Transverse colon (tissue), 4 donors: ENCODE measurements around the gene RUNDC3A. TPM values are rescaled to one million over a fixed set of nuclear protein-coding genes. Genes with fewer than 3 reads are reported as not detected.
A peak's percentile ranks its signal among the peaks of the same experiment; 100 is the strongest.
"Not testable (repeated sequence)": the region's sequence is repeated elsewhere in the genome, so short reads cannot be mapped to it uniquely, and the experiment has no call there.

Experiments
- DNase-seq: peaks from one replicate; pipeline ENCODE4 v3.0.0-alpha.2; 2019
- H3K27ac ChIP-seq, 4 donors: fragments of 200-600 bp; sonication (generic); 2 replicates each; pipeline ENCODE4 v1.5.1; 2016 to 2018; ENCODE audit warnings: inconsistent platforms in 4 of 4
- H3K27me3 ChIP-seq: fragments of 200-600 bp; sonication (generic); 2 replicates; pipeline ENCODE4 v1.5.1; 2017; ENCODE audit warnings: inconsistent platforms
- H3K36me3 ChIP-seq, 4 donors: fragments of 200-600 bp; sonication (generic); 2 replicates each; pipeline ENCODE4 v1.5.1; 2017 to 2019; ENCODE audit warnings: inconsistent platforms in 4 of 4
- H3K4me1 ChIP-seq, 4 donors: fragments of 200-600 bp; sonication (generic); 2 replicates each; pipeline ENCODE4 v1.5.1; 2017 to 2020; ENCODE audit warnings: inconsistent platforms in 4 of 4
- H3K4me3 ChIP-seq, 4 donors: fragments of 200-600 bp; sonication (generic); 1 replicate in 1 of 4; 2 replicates in 3 of 4; pipeline versions ENCODE4 v1.5.1 to v1.6.1; 2017 to 2019; ENCODE audit warnings: inconsistent platforms in 4 of 4
- H3K9me3 ChIP-seq, 2 donors: fragments of 200-600 bp; sonication (generic); 2 replicates each; pipeline ENCODE4 v1.5.1; 2017 to 2019; ENCODE audit warnings: inconsistent platforms in 2 of 2
- CTCF ChIP-seq, 5 experiments: fragments of 200-600 bp in 3 of 5; fragments of 450-650 bp in 2 of 5; sonication (generic) in 3 of 5; IDR thresholded peaks; 1 replicate in 2 of 5; 2 replicates in 3 of 5; pipeline ENCODE4 v1.5.1; 2016 to 2017; ENCODE audit warnings: antibody characterized with exemption in 5 of 5, inconsistent platforms in 3 of 5, mild to moderate bottlenecking in 2 of 5, moderate library complexity in 1 of 5
- EP300 ChIP-seq: sonication (generic); formaldehyde crosslinking; IDR thresholded peaks from one replicate; pipeline ENCODE4 v1.6.1; 2017; ENCODE audit warnings: antibody characterized with exemption, low read depth
- POLR2A ChIP-seq: fragments of 450-650 bp; IDR thresholded peaks from one replicate; pipeline ENCODE4 v1.6.1; 2016; ENCODE audit warnings: antibody characterized with exemption, mild to moderate bottlenecking, moderate library complexity
- POLR2AphosphoS5 ChIP-seq, 3 donors: sonication (generic); formaldehyde crosslinking; IDR thresholded peaks; one replicate each; pipeline ENCODE4 v1.6.1; 2016; ENCODE audit warnings: antibody characterized with exemption in 3 of 3
- WGBS, 2 donors: methylation state at CpG; one replicate each; pipeline ENCODE4 v1.1.5; 2018; ENCODE audit warnings: low coverage in 1 of 2; 5-methylcytosine and 5-hydroxymethylcytosine counted together
- in situ Hi-C, 4 donors: fragments of 200-750 bp; cut with MboI; loops; one replicate each; pipeline versions ENCODE4 v1.15.0 to v1.15.1; 2017; ENCODE audit warnings: low sequenced_read_pairs in 3 of 4, low pct_ligation_motif_present in 1 of 4, low pct_unique_long_range_greater_than_20kb in 1 of 4
- intact Hi-C: fragments of 100-400 bp; cut with DNase I; formaldehyde crosslinking; loops from one replicate; pipeline ENCODE4 v1.15.1; 2023; ENCODE audit warnings: low total_unique reads
- total RNA-seq, 4 donors: library from RNA; depleted of rRNA; stranded (reverse); fragments of >200 nt; gene quantifications; one replicate each; pipeline ENCODE4 v1.1.0, GENCODE V29; 2016

RUNDC3A gene
- total RNA-seq, 4 donors from 2014 or later, result 0.48 to 7.6 (median 1.1) TPM; not detected in 1

- no peaks in the 10 kb centered on the region for H3K27me3 ChIP-seq
- peak overlapping the region; percentile 93 to 98 (median 96) for H3K27ac ChIP-seq
- in situ Hi-C loops, result loop anchor here in 1 of 4 donors (10.0 kb wide), 1 partner anchor 112 kb away; the partner anchor contains the start of gene UBTF
- peaks cover 8 to 38% (median 25%) of the 10 kb centered on the region in 4 donors for H3K4me1 ChIP-seq
- intact Hi-C loops, result no loop called here
- H3K9me3 ChIP-seq, result no peaks in the 10 kb centered on the region
- peak overlapping the region in 3 of 4 donors; percentile 71 to 97 (median 95) for H3K4me3 ChIP-seq
- 27 to 93% methylated on average over 3 to 30 of the region's 31 CpGs for WGBS, 2 donors
- TF ChIP-seq POLR2AphosphoS5 (IDR thresholded peaks at IDR 0.05), result peak; percentile 36 to 78 (median 59)
- no peak for TF ChIP-seq CTCF (IDR thresholded peaks at IDR 0.05)
- TF ChIP-seq EP300, result no peak
- no peak for TF ChIP-seq POLR2A
- no peaks in the 10 kb centered on the region for H3K36me3 ChIP-seq
- DNase-seq, result peak; percentile 98
These were observed 18.6 kb downstream of the RUNDC3A start for GRCh38 chr17:44326861-44327444.

DNA sequence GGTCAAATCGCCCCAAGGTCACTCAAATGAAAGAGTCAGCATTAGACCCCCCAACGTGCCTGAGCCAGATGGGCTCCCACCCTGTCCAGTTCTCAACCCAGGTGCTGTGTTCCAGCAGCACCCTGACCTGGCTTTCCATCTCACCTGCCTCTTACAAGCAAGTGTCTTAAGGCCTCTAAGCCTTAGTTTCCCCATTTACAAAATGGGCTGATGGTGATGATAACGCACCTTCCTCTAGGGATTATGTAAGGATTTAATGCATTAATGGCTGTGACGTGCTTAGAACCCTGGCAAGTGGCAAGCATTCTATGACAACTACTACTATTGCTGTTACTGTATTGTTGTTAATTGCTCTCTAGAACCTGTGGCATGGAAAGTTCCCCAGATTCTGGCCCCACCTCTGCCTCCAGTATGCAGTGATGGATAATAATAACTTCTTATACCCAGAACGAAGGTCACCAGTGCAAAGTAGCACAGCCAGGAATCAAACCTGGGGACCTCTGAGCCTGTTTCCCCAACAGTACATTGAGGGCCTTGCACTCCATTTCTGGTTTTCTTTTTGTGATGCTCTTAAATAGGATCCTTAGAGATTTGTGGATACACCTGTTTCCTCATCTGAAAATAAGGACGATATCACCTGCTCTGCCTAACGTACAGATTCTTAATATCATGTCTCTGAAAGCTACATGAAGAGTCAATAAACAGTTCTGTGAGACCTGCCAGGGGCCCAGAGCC lies 19.5 kb downstream of the RUNDC3A start:
- Histone ChIP-seq H3K4me1 (peaks cover 8 to 35% (median 25%) of the 10 kb centered on the region in 4 donors), H3K4me3 (no peak overlapping the region), H3K27me3 (no peaks in the 10 kb centered on the region), H3K9me3 (no peaks in the 10 kb centered on the region), H3K27ac (no peak overlapping the region), H3K36me3 (no peaks in the 10 kb centered on the region)
- intact Hi-C loops (no loop called here), in situ Hi-C loops (loop anchor here in 1 of 4 donors (10.0 kb wide), 1 partner anchor 113 kb away; the partner anchor contains the start of gene UBTF)
- TF ChIP-seq CTCF (IDR thresholded peaks at IDR 0.05), result no peak
- TF ChIP-seq EP300, result no peak
- TF ChIP-seq POLR2A, result no peak
- TF ChIP-seq POLR2AphosphoS5 (IDR thresholded peaks at IDR 0.05), result no peak
- 67 to 82% methylated on average over 2 to 7 of the region's 7 CpGs for WGBS, 2 donors
- no peak for DNase-seq

- intact Hi-C loops, H3K27ac ChIP-seq, H3K36me3 ChIP-seq, H3K9me3 ChIP-seq, H3K27me3 ChIP-seq, DNase-seq, H3K4me3 ChIP-seq: not testable (repeated sequence)
- WGBS, 2 donors, result 88% methylated on average over 7 of the region's 7 CpGs; no CpG with 5 or more reads in 1 of the 2 donors
- peaks cover 0 to 27% (median 12%) of the 10 kb centered on the region in 4 donors for H3K4me1 ChIP-seq
- in situ Hi-C loops, result loop anchor here in 1 of 4 donors (10.0 kb wide), 1 partner anchor 115 kb away; the partner anchor contains the start of gene UBTF
These were observed 21.1 kb downstream of the RUNDC3A start for GRCh38 chr17:44329516-44329915.

DNA sequence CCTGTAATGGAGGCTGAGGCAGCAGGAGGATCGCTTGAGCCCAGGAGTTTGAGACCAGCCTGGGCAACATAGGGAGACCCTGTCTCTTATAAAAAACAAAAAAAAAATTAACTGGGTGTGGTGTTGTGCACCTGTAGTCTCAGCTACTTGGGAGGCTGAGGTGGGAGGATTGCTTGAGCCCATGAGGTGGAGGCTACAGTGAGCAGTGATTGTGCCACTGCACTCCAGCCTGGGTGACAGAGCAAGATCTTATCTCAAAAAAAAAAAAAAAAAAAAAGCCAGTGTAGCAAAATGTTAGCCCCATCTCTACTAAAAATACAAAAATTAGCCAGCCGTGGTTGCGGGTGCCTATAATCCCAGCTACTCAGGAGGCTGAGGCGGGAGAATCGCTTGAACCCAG lies 21.9 kb downstream of the RUNDC3A start:
- 86 to 90% methylated on average over 5 of the region's 5 CpGs for whole genome bisulfite sequencing, 2 donors
- not testable (repeated sequence) for H3K27ac ChIP-seq, H3K9me3 ChIP-seq, H3K27me3 ChIP-seq, DNase-seq, H3K4me3 ChIP-seq, H3K36me3 ChIP-seq
- H3K4me1 ChIP-seq, result peaks cover 0 to 27% (median 12%) of the 10 kb centered on the region in 4 donors
- in situ Hi-C loops, result loop anchor here in 3 of 4 donors (5.0 kb wide), 3 partner anchors 113 to 128 kb away; partner anchors contain the start of gene UBTF (in 1 of the 3)
- intact Hi-C loops, result loop anchor here (2.0 kb wide), 1 partner anchor 119 kb away; no protein-coding TSS in a partner anchor

DNA sequence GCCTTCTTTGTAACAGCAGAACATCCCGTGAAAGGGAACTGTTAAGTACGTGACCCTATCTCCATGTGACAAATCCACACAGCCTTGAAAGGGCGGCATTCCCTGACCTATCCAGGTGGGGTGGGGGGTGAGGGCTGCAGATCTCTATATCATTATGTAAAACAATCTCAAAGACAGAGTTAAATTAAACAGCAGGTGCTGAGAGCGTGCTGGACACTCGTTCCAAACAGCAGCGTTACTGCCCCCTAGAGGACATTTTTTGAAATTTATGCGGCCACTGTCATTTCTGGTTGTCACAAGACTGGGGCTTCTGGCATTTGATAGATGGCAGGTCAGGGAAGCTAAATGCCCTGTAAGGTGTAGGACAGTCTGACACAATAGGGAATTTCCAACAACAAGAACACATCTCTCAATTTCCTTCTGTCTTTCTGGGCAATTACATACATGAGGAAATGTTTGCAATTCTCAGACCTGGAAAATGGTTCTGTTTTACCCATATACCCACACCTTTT lies 22.9 kb downstream of the RUNDC3A start:
- peak; percentile 83 for DNase-seq
- H3K4me1 ChIP-seq, result peaks cover 0 to 19% (median 5%) of the 10 kb centered on the region in 4 donors
- H3K9me3 ChIP-seq, result no peaks in the 10 kb centered on the region
- WGBS, 2 donors, result 3% methylated on average over 7 of the region's 7 CpGs; no CpG with 5 or more reads in 1 of the 2 donors
- H3K27me3 ChIP-seq, result no peaks in the 10 kb centered on the region
- H3K27ac ChIP-seq, result no peak overlapping the region
- intact Hi-C loops, result loop anchor here (2.0 kb wide), 1 partner anchor 121 kb away; no protein-coding TSS in a partner anchor
- TF ChIP-seq CTCF (IDR thresholded peaks at IDR 0.05), result peak; percentile 75 to 89 (median 82)
- no peak for TF ChIP-seq POLR2A
- H3K4me3 ChIP-seq, result no peak overlapping the region
- in situ Hi-C loops, result loop anchor here in 3 of 4 donors (5.0 kb wide), 3 partner anchors 114 to 129 kb away; partner anchors contain the start of gene UBTF (in 1 of the 3)
- H3K36me3 ChIP-seq, result no peaks in the 10 kb centered on the region
